GM12878 (cell line): ENCODE data around the gene CA10. TPM values are rescaled to one million over a fixed set of nuclear protein-coding genes. Genes with fewer than 3 reads are reported as not detected.

ENCODE experiments used
- ATAC-seq: fragments of 200-7000 bp; cut with Tn5 transposase; 3 replicates; pipeline ENCODE4 v1.9.1; 2020; ENCODE audit warnings: mild to moderate bottlenecking, moderate library complexity
- BruUV-seq: library from RNA; stranded (reverse); fragments of 400-500 nt; replicated peaks from 2 replicates; lab custom pipeline; 2021; lab: Mats Ljungman, UMichigan
- CTCF ChIA-PET: fragments of 300-600 bp; sonication (Branson Sonifier 250); formaldehyde crosslinking; extraction: SDS; loops from one replicate; lab custom pipeline; 2021; ENCODE audit warnings: inconsistent platforms; lab: Yijun Ruan, JAX
- POLR2A ChIA-PET: fragments of 350-600 bp; formaldehyde crosslinking; extraction: SDS; loops from one replicate; lab custom pipeline; 2021; ENCODE audit warnings: inconsistent platforms; lab: Charles Lee
- RAD21 ChIA-PET: fragments of 300-600 bp; sonication (Branson Sonifier 250); formaldehyde crosslinking; loops from one replicate; lab custom pipeline; 2023; ENCODE audit warnings: antibody characterized with exemption; ENCODE audit not compliant: unreplicated experiment; lab: Charles Lee
- SMC1A ChIA-PET: fragments of 300-600 bp; sonication (Branson Sonifier 250); formaldehyde crosslinking; loops from one replicate; lab custom pipeline; 2023; ENCODE audit not compliant: unreplicated experiment, uncharacterized antibody; lab: Charles Lee
- DNase-seq: peaks from one replicate; pipeline ENCODE4 v3.0.0-alpha.2; 2011; ENCODE audit warnings: low read depth, low spot score
- FAIRE-seq: peaks from 3 replicates; lab custom pipeline; 2011; peaks lifted over from hg19 to GRCh38; lab: Jason Lieb, UNC
- H2AFZ ChIP-seq: 2 replicates; pipeline ENCODE4 v1.6.0; 2011; ENCODE audit warnings: low read depth, low read length, control low read depth; ENCODE audit not compliant: control insufficient read depth
- H3K27ac ChIP-seq: 2 replicates; pipeline ENCODE4 v1.5.1; 2011; ENCODE audit warnings: control low read depth; ENCODE audit not compliant: control insufficient read depth, insufficient read depth
- H3K27me3 ChIP-seq, 2 experiments: replicated peaks in 1 of 2; 2 replicates each; pipeline versions ENCODE4 v1.6.0 to v1.6.1; 2011; ENCODE audit warnings: low read length in 1 of 2; ENCODE audit not compliant: control insufficient read depth in 2 of 2, insufficient read depth in 2 of 2
- H3K36me3 ChIP-seq, 2 experiments: 2 replicates each; pipeline ENCODE4 v1.5.1; 2011; ENCODE audit warnings: low read length in 1 of 2; ENCODE audit not compliant: control insufficient read depth in 2 of 2, insufficient read depth in 2 of 2
- H3K4me1 ChIP-seq: 2 replicates; pipeline ENCODE4 v1.6.1; 2011; ENCODE audit warnings: mild to moderate bottlenecking, low read length, moderate library complexity, mixed read lengths; ENCODE audit not compliant: control insufficient read depth, insufficient read depth
- H3K4me2 ChIP-seq: 2 replicates; pipeline ENCODE4 v1.6.0; 2011; ENCODE audit warnings: control low read depth; ENCODE audit not compliant: control insufficient read depth, insufficient read depth
- H3K4me3 ChIP-seq: fragments of 200-600 bp; sonication (generic); 2 replicates; pipeline ENCODE4 v1.5.1; 2016
- H3K79me2 ChIP-seq: 2 replicates; pipeline ENCODE4 v1.6.0; 2011; ENCODE audit warnings: low read length; ENCODE audit not compliant: control insufficient read depth, insufficient read depth
- H3K9ac ChIP-seq: 2 replicates; pipeline ENCODE4 v1.8.0; 2011; ENCODE audit warnings: low read length, control low read depth, mixed read lengths; ENCODE audit not compliant: control insufficient read depth, insufficient read depth
- H3K9me3 ChIP-seq: replicated peaks from 3 replicates; pipeline ENCODE4 v1.5.1; 2011; ENCODE audit warnings: mild to moderate bottlenecking, low read length; ENCODE audit not compliant: control insufficient read depth, insufficient read depth
- H4K20me1 ChIP-seq: 2 replicates; pipeline ENCODE4 v1.6.0; 2011; ENCODE audit not compliant: control insufficient read depth, insufficient read depth
- BMI1 ChIP-seq: fragments of 450-650 bp; IDR thresholded peaks from 2 replicates; pipeline ENCODE4 v1.6.1; 2016; ENCODE audit warnings: mild to moderate bottlenecking, moderate library complexity, borderline replicate concordance
- CBX5 ChIP-seq: sonication (generic); IDR thresholded peaks from 2 replicates; pipeline ENCODE4 v1.6.1; 2016; ENCODE audit warnings: low read depth, moderate library complexity, mild to moderate bottlenecking, inconsistent platforms
- IKZF1 ChIP-seq: fragments of 450-650 bp; conservative IDR thresholded peaks from 2 replicates; pipeline ENCODE4 v1.6.1; 2017; ENCODE audit warnings: antibody characterized with exemption, mild to moderate bottlenecking
- LARP7 ChIP-seq: fragments of 450-650 bp; IDR thresholded peaks from 2 replicates; pipeline ENCODE4 v1.6.1; 2017; ENCODE audit warnings: mild to moderate bottlenecking
- RB1 ChIP-seq: fragments of 450-650 bp; formaldehyde crosslinking; IDR thresholded peaks from 2 replicates; pipeline ENCODE4 v1.6.1; 2017; ENCODE audit warnings: mild to moderate bottlenecking, borderline replicate concordance
- SMC3 ChIP-seq: IDR thresholded peaks from 2 replicates; pipeline ENCODE4 v1.6.1; 2011; ENCODE audit warnings: low read length, improper control_type of control experiment, borderline replicate concordance
- TAF1 ChIP-seq: IDR thresholded peaks from 2 replicates; pipeline ENCODE4 v1.6.1; 2011; ENCODE audit warnings: mild to moderate bottlenecking, low read depth, low read length, borderline replicate concordance
- TCF7 ChIP-seq: IDR thresholded peaks from 2 replicates; pipeline ENCODE4 v1.6.1; 2014; ENCODE audit warnings: antibody characterized with exemption, borderline replicate concordance
- WRNIP1 ChIP-seq: IDR thresholded peaks from 2 replicates; pipeline ENCODE4 v1.6.1; 2011; ENCODE audit warnings: low read depth, low read length, improper control_type of control experiment, borderline replicate concordance
- WGBS: methylation state at CpG from one replicate; pipeline ENCODE4 v1.1.6; 2016; ENCODE audit warnings: low lambda C conversion rate; ENCODE audit not compliant: insufficient replicate concordance, insufficient coverage; ENCODE audit errors: missing lambda C conversion rate; 5-methylcytosine and 5-hydroxymethylcytosine counted together
- in situ Hi-C: fragments of 300-500 bp; cut with MboI; formaldehyde crosslinking; loops from 9 replicates; pipeline ENCODE4 v1.14.3; 2018; ENCODE audit warnings: mixed read lengths
- intact Hi-C: fragments of 100-400 bp; cut with micrococcal nuclease; formaldehyde crosslinking; loops from one replicate; pipeline ENCODE4 v1.14.2; 2022; ENCODE audit not compliant: unreplicated experiment
- polyA plus RNA-seq, 11 experiments: library from polyadenylated mRNA; depleted of rRNA in 4 of 11; unstranded in 6 of 11; stranded (reverse) in 5 of 11; fragments of >200 nt; fragmentation: Nextera tagmentation in 4 of 11; fragmentation: Illumina TruSeq in 1 of 11; extraction: Ambion mirVana in 4 of 11; extraction: Trizol in 1 of 11; gene quantifications; 1 replicate in 1 of 11; 2 replicates in 10 of 11; pipeline versions ENCODE4 v1.2.1 to v1.2.3, GENCODE V29; 2011 to 2016; ENCODE audit warnings: inconsistent platforms in 2 of 11, missing spikeins in 2 of 11, low read depth in 1 of 11
- total RNA-seq, 4 experiments: library from RNA; depleted of rRNA in 3 of 4; stranded (reverse); fragments of >200 nt in 3 of 4; fragmentation: Illumina TruSeq in 1 of 4; extraction: Trizol in 1 of 4; gene quantifications; 2 replicates each; pipeline versions ENCODE4 v1.2.1 to v1.2.3, GENCODE V29; 2013 to 2021
- TF ChIP-seq, protein P1 (sequence below): fragments of 450-650 bp; IDR thresholded peaks from 2 replicates; pipeline ENCODE4 v1.6.1; 2017; ENCODE audit warnings: mild to moderate bottlenecking, moderate library complexity

Gene CA10
- total and polyA plus RNA-seq, 10 of the 15 experiments (the other 5 are each of a cell fraction or from before 2014, with no cell fraction given): not detected

DNA sequence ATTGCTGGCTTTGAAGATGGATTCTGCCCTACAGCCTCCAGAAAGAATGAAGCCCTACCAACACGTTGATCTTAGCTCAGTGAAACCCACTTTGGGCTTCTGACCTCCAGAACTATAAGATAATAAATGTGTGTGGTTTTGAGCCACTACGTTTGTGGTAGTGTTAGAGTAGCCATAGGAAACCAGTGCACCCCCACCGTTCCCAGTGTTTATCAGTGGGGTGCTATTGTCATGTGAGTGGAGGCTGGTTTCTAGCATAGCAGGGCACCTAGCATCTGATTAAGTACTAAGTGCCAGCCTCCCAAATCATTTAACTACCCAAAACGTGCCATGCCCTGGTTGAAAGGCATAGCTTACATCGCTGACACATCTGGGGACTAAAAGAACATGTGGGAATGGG, 474.3 kb downstream of the CA10 start:
- in situ Hi-C loops: no loop called here
- Histone ChIP-seq H3K4me1 (no peaks in the 10 kb centered on the region), H3K27ac (no peak overlapping the region), H3K36me3 (no peaks in the 10 kb centered on the region), H3K79me2 (no peaks in the 10 kb centered on the region), H4K20me1 (no peaks in the 10 kb centered on the region), H3K4me3 (no peak overlapping the region), H3K9me3 (no peaks in the 10 kb centered on the region), H3K27me3 (no peaks in the 10 kb centered on the region), H2AFZ (no peak overlapping the region), H3K9ac (no peak overlapping the region), H3K4me2 (no peak overlapping the region)
- ChIA-PET POLR2A (no interaction called here), RAD21 (no interaction called here), CTCF (no interaction called here), SMC1A (no interaction called here)
- ATAC-seq (no peak), DNase-seq (no peak), FAIRE-seq (no peak)
- no TSS peak for BruUV-seq
- intact Hi-C loops: no loop called here
- WGBS: under 1% methylated on average over 5 of the region's 5 CpGs
- no peak for TF ChIP-seq RB1
- no peak for TF ChIP-seq IKZF1
- no peak for TF ChIP-seq TAF1
- no peak for TF ChIP-seq CBX5
- TF ChIP-seq, protein P1, sequence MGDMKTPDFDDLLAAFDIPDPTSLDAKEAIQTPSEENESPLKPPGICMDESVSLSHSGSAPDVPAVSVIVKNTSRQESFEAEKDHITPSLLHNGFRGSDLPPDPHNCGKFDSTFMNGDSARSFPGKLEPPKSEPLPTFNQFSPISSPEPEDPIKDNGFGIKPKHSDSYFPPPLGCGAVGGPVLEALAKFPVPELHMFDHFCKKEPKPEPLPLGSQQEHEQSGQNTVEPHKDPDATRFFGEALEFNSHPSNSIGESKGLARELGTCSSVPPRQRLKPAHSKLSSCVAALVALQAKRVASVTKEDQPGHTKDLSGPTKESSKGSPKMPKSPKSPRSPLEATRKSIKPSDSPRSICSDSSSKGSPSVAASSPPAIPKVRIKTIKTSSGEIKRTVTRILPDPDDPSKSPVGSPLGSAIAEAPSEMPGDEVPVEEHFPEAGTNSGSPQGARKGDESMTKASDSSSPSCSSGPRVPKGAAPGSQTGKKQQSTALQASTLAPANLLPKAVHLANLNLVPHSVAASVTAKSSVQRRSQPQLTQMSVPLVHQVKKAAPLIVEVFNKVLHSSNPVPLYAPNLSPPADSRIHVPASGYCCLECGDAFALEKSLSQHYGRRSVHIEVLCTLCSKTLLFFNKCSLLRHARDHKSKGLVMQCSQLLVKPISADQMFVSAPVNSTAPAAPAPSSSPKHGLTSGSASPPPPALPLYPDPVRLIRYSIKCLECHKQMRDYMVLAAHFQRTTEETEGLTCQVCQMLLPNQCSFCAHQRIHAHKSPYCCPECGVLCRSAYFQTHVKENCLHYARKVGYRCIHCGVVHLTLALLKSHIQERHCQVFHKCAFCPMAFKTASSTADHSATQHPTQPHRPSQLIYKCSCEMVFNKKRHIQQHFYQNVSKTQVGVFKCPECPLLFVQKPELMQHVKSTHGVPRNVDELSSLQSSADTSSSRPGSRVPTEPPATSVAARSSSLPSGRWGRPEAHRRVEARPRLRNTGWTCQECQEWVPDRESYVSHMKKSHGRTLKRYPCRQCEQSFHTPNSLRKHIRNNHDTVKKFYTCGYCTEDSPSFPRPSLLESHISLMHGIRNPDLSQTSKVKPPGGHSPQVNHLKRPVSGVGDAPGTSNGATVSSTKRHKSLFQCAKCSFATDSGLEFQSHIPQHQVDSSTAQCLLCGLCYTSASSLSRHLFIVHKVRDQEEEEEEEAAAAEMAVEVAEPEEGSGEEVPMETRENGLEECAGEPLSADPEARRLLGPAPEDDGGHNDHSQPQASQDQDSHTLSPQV: no peak
- no peak for TF ChIP-seq TCF7
- no peak for TF ChIP-seq WRNIP1
- TF ChIP-seq SMC3: no peak
- no peak for TF ChIP-seq LARP7
- TF ChIP-seq BMI1: no peak
